GM18858 (cell line): ENCODE data around the gene MCIDAS.

ENCODE experiments used
- ATAC-seq: cut with Tn5 transposase; IDR thresholded peaks from one replicate; pipeline ENCODE4 v1.9.1; 2021; ENCODE audit not compliant: unreplicated experiment

The MCIDAS gene

GRCh38 chr5:55171471-55171870 lies 55.6 kb downstream of the MCIDAS start:
- no peak for ATAC-seq
